HG02763 (cell line): ENCODE data around the gene ADAT2.

ENCODE experiments used
- ATAC-seq: cut with Tn5 transposase; IDR thresholded peaks from one replicate; pipeline ENCODE4 v1.9.1; 2021; ENCODE audit warnings: mild to moderate bottlenecking, moderate library complexity; ENCODE audit not compliant: unreplicated experiment

The ADAT2 gene

GRCh38 chr6:143399176-143399575, 51.3 kb downstream of the ADAT2 start:
- ATAC-seq = no peak

GRCh38 chr6:143397227-143398222, 53.0 kb downstream of the ADAT2 start:
- ATAC-seq = no peak

GRCh38 chr6:143396497-143397226, 53.8 kb downstream of the ADAT2 start:
- no peak for ATAC-seq

GRCh38 chr6:143395699-143396098, 54.8 kb downstream of the ADAT2 start:
- no peak for ATAC-seq

GRCh38 chr6:143394389-143394788, 56.1 kb downstream of the ADAT2 start:
- no peak for ATAC-seq

- ATAC-seq = no peak
Observed at GRCh38 chr6:143390278-143390677, 60.2 kb downstream of the ADAT2 start.

- ATAC-seq = no peak
Observed at GRCh38 chr6:143385636-143386035, 64.9 kb downstream of the ADAT2 start.

- ATAC-seq = no peak
Observed at GRCh38 chr6:143376861-143377260, 73.6 kb downstream of the ADAT2 start.

GRCh38 chr6:143376375-143376774, 74.1 kb downstream of the ADAT2 start:
- no peak for ATAC-seq

GRCh38 chr6:143375022-143375585, 75.4 kb downstream of the ADAT2 start:
- no peak for ATAC-seq

- no peak for ATAC-seq
Observed at GRCh38 chr6:143374014-143374413, 76.5 kb downstream of the ADAT2 start.
